ENCODE measurements around the gene CCDC88A. TPM values are rescaled to one million over a fixed set of nuclear protein-coding genes. Genes with fewer than 3 reads are reported as not detected.
"Not testable (repeated sequence)": the region's sequence is repeated elsewhere in the genome, so short reads cannot be mapped to it uniquely, and the experiment has no call there.

CCDC88A gene
- total RNA-seq, 1 donor from 2014 or later, result 21.7 TPM

- no peak for TF ChIP-seq CTCF (IDR thresholded peaks at IDR 0.05; ENCODE audit: borderline replicate concordance)
- intact Hi-C loops (cut with micrococcal nuclease), result no loop called here
- H3K4me1 ChIP-seq, result no peaks in the 10 kb centered on the region
- peaks cover 4% of the 10 kb centered on the region for H3K36me3 ChIP-seq
- H3K27ac ChIP-seq (replicated peaks), result no peak overlapping the region
- no peaks in the 10 kb centered on the region for H3K27me3 ChIP-seq (ENCODE audit: low read depth)
- peaks cover 22% of the 10 kb centered on the region for H3K9me3 ChIP-seq (replicated peaks)
- no peak overlapping the region for H3K4me3 ChIP-seq
- DNase-seq, result no peak
These were observed 27.9 kb downstream of the CCDC88A start for GRCh38 chr2:55391615-55392242.

- Histone ChIP-seq H3K36me3 (peaks cover 4% of the 10 kb centered on the region), H3K4me1 (no peaks in the 10 kb centered on the region), H3K4me3 (no peak overlapping the region), H3K27me3 (ENCODE audit: low read depth) (no peaks in the 10 kb centered on the region), H3K27ac (replicated peaks) (no peak overlapping the region), H3K9me3 (replicated peaks) (peaks cover 22% of the 10 kb centered on the region)
- TF ChIP-seq CTCF (IDR thresholded peaks at IDR 0.05; ENCODE audit: borderline replicate concordance), result no peak
- no peak for DNase-seq
- intact Hi-C loops (cut with micrococcal nuclease), result no loop called here
These were observed 28.5 kb downstream of the CCDC88A start for GRCh38 chr2:55391155-55391554.

GRCh38 chr2:55385516-55385915, 34.1 kb downstream of the CCDC88A start:
- H3K4me1 ChIP-seq; H3K27me3 ChIP-seq (ENCODE audit: low read depth); H3K36me3 ChIP-seq; H3K4me3 ChIP-seq; H3K27ac ChIP-seq (replicated peaks); intact Hi-C loops (cut with micrococcal nuclease); H3K9me3 ChIP-seq (replicated peaks); DNase-seq: not testable (repeated sequence)

- DNase-seq, result no peak
- Histone ChIP-seq H3K27me3 (ENCODE audit: low read depth) (no peaks in the 10 kb centered on the region), H3K9me3 (replicated peaks) (no peaks in the 10 kb centered on the region), H3K4me3 (no peak overlapping the region), H3K36me3 (no peaks in the 10 kb centered on the region), H3K4me1 (no peaks in the 10 kb centered on the region), H3K27ac (replicated peaks) (no peak overlapping the region)
- intact Hi-C loops (cut with micrococcal nuclease), result no loop called here
- no peak for TF ChIP-seq CTCF (IDR thresholded peaks at IDR 0.05; ENCODE audit: borderline replicate concordance)
These were observed 34.9 kb downstream of the CCDC88A start for GRCh38 chr2:55384786-55385185.

- TF ChIP-seq CTCF (IDR thresholded peaks at IDR 0.05; ENCODE audit: borderline replicate concordance), result no peak
- no peak overlapping the region for H3K27ac ChIP-seq (replicated peaks)
- H3K4me3 ChIP-seq, result no peak overlapping the region
- no peaks in the 10 kb centered on the region for H3K27me3 ChIP-seq (ENCODE audit: low read depth)
- no peak for DNase-seq
- intact Hi-C loops (cut with micrococcal nuclease), result no loop called here
- no peaks in the 10 kb centered on the region for H3K4me1 ChIP-seq
- H3K36me3 ChIP-seq, result peaks cover 4% of the 10 kb centered on the region
- H3K9me3 ChIP-seq (replicated peaks), result no peaks in the 10 kb centered on the region
These were observed 48.3 kb downstream of the CCDC88A start for GRCh38 chr2:55371376-55371775.

- Histone ChIP-seq H3K4me3 (no peak overlapping the region), H3K4me1 (no peaks in the 10 kb centered on the region), H3K36me3 (peaks cover 4% of the 10 kb centered on the region), H3K27me3 (ENCODE audit: low read depth) (no peaks in the 10 kb centered on the region), H3K9me3 (replicated peaks) (no peaks in the 10 kb centered on the region), H3K27ac (replicated peaks) (no peak overlapping the region)
- intact Hi-C loops (cut with micrococcal nuclease), result no loop called here
- DNase-seq, result no peak
- no peak for TF ChIP-seq CTCF (IDR thresholded peaks at IDR 0.05; ENCODE audit: borderline replicate concordance)
These were observed 49.4 kb downstream of the CCDC88A start for GRCh38 chr2:55370208-55370607.

Measured in left ventricle myocardium inferior (tissue), 1 donor.